HEK293T (cell line): Measurements from ENCODE around the gene CCDC30.
A peak's percentile ranks its signal among the peaks of the same experiment; 100 is the strongest.
"Not testable (repeated sequence)": the region's sequence is repeated elsewhere in the genome, so short reads cannot be mapped to it uniquely, and the experiment has no call there.

Source experiments
- CTCF ChIA-PET: fragments of 350-600 bp; formaldehyde crosslinking; extraction: SDS; loops from one replicate; lab custom pipeline; 2021; ENCODE audit warnings: antibody characterized with exemption, inconsistent platforms; lab: Yijun Ruan, JAX
- POLR2A ChIA-PET: fragments of 350-600 bp; formaldehyde crosslinking; extraction: SDS; loops from one replicate; lab custom pipeline; 2020; ENCODE audit warnings: antibody characterized with exemption, inconsistent platforms; lab: Yijun Ruan, JAX
- DNase-seq: peaks from one replicate; pipeline ENCODE4 v3.0.0; 2012; ENCODE audit warnings: mixed read lengths; ENCODE audit errors: extremely low spot score
- ARNT ChIP-seq: fragments of 450-650 bp; IDR thresholded peaks from 2 replicates; pipeline ENCODE4 v1.6.1; 2017; ENCODE audit warnings: mild to moderate bottlenecking
- BHLHE40 ChIP-seq: fragments of 450-650 bp; IDR thresholded peaks from 2 replicates; pipeline ENCODE4 v1.6.1; 2016; ENCODE audit warnings: mild to moderate bottlenecking, moderate library complexity, borderline replicate concordance
- CTBP1 ChIP-seq: fragments of 450-650 bp; IDR thresholded peaks from 2 replicates; pipeline ENCODE4 v1.6.1; 2016; ENCODE audit warnings: borderline replicate concordance
- ELF4 ChIP-seq: fragments of 450-650 bp; IDR thresholded peaks from 2 replicates; pipeline ENCODE4 v1.6.1; 2017; ENCODE audit warnings: antibody characterized with exemption
- FOXA1 ChIP-seq: fragments of 450-650 bp; IDR thresholded peaks from 2 replicates; pipeline ENCODE4 v1.6.1; 2016; ENCODE audit warnings: mild to moderate bottlenecking
- FOXK2 ChIP-seq: fragments of 450-650 bp; IDR thresholded peaks from 2 replicates; pipeline ENCODE4 v1.6.1; 2016; ENCODE audit warnings: mild to moderate bottlenecking
- FOXM1 ChIP-seq: fragments of 450-650 bp; IDR thresholded peaks from 2 replicates; pipeline ENCODE4 v1.6.1; 2017; ENCODE audit warnings: mild to moderate bottlenecking, borderline replicate concordance
- HDGF ChIP-seq: fragments of 450-650 bp; IDR thresholded peaks from 2 replicates; pipeline ENCODE4 v1.6.1; 2017; ENCODE audit warnings: antibody characterized with exemption, borderline replicate concordance
- L3MBTL2 ChIP-seq: fragments of 450-650 bp; conservative IDR thresholded peaks from 2 replicates; pipeline ENCODE4 v1.6.1; 2016; ENCODE audit warnings: mild to moderate bottlenecking
- LEF1 ChIP-seq: fragments of 450-650 bp; IDR thresholded peaks from 2 replicates; pipeline ENCODE4 v1.6.1; 2017; ENCODE audit warnings: mild to moderate bottlenecking, borderline replicate concordance
- NFRKB ChIP-seq: fragments of 450-650 bp; IDR thresholded peaks from 2 replicates; pipeline ENCODE4 v1.6.1; 2016; ENCODE audit warnings: mild to moderate bottlenecking, moderate library complexity
- PKNOX1 ChIP-seq: fragments of 450-650 bp; IDR thresholded peaks from 2 replicates; pipeline ENCODE4 v1.6.1; 2016
- SP1 ChIP-seq: fragments of 450-650 bp; IDR thresholded peaks from 2 replicates; pipeline ENCODE4 v1.6.1; 2017
- SUZ12 ChIP-seq: fragments of 450-650 bp; IDR thresholded peaks from 2 replicates; pipeline ENCODE4 v1.6.1; 2016; ENCODE audit warnings: mild to moderate bottlenecking
- TARDBP ChIP-seq: fragments of 450-650 bp; IDR thresholded peaks from 2 replicates; pipeline ENCODE4 v1.6.1; 2016
- ZNF384 ChIP-seq: fragments of 450-650 bp; IDR thresholded peaks from 2 replicates; pipeline ENCODE4 v1.6.1; 2016

The CCDC30 gene

GRCh38 chr1:42504535-42505128 lies 41.5 kb downstream of the CCDC30 start:
- POLR2A ChIA-PET: no interaction called here
- no peak for DNase-seq
- TF ChIP-seq SP1: no peak
- no peak for TF ChIP-seq FOXM1
- TF ChIP-seq BHLHE40: no peak
- TF ChIP-seq FOXK2: no peak
- TF ChIP-seq PKNOX1: no peak
- no peak for TF ChIP-seq NFRKB
- no peak for TF ChIP-seq SUZ12
- CTCF ChIA-PET: no interaction called here

- TF ChIP-seq LEF1 (no peak), ZNF384 (no peak)
- POLR2A ChIA-PET: no interaction called here
- DNase-seq: no peak
- CTCF ChIA-PET: no interaction called here
Observed at GRCh38 chr1:42506576-42506975, 43.5 kb downstream of the CCDC30 start.

DNA sequence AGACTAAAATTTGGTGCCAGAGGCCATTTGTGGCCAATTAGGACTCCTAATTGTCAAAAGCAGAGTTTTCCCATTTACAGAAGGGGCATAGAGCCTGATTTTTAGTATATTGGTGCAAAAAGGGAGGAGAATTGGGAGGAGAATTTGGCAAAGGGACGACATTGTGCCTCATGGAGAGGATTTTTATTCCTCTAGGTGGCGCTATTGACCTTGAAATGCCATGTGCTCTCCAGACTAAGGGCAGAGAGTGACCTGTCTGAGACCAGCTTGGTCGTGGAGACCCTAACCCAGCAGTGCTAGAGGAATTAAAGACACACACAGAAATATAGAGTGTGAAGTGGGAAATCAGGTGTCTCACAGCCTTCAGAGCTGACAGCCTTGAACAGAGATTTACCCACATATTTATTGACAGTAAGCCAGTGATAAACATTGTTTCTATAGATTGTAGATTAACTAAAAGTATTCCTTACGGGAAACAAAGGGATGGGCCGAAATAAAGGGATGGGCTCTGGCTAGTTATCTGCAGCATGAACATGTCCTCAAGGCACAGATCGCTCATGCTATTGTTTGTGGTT lies 48.6 kb downstream of the CCDC30 start:
- CTCF ChIA-PET, POLR2A ChIA-PET: not testable (repeated sequence)
- DNase-seq: peak; percentile 28

GRCh38 chr1:42518908-42519307 lies 55.8 kb downstream of the CCDC30 start:
- TF ChIP-seq BHLHE40: no peak
- TF ChIP-seq FOXK2: no peak
- TF ChIP-seq FOXA1: no peak
- no peak for TF ChIP-seq ZNF384
- TF ChIP-seq PKNOX1: no peak
- TF ChIP-seq ELF4: no peak
- TF ChIP-seq ARNT: no peak
- no peak for TF ChIP-seq NFRKB
- TF ChIP-seq L3MBTL2: no peak
- no peak for TF ChIP-seq TARDBP
- no peak for TF ChIP-seq CTBP1
- no peak for TF ChIP-seq FOXM1
- TF ChIP-seq SP1: no peak
- no peak for TF ChIP-seq SUZ12
- TF ChIP-seq LEF1: no peak
- TF ChIP-seq HDGF: no peak
- no peak for DNase-seq
- ChIA-PET CTCF (no interaction called here), POLR2A (no interaction called here)

GRCh38 chr1:42523171-42523570 lies 60.1 kb downstream of the CCDC30 start:
- ChIA-PET CTCF (no interaction called here), POLR2A (no interaction called here)
- DNase-seq: no peak
- TF ChIP-seq BHLHE40 (no peak), L3MBTL2 (no peak), FOXA1 (no peak), CTBP1 (no peak), SUZ12 (no peak), TARDBP (no peak), FOXM1 (no peak), FOXK2 (no peak), ZNF384 (no peak), LEF1 (no peak), HDGF (no peak), PKNOX1 (no peak), NFRKB (no peak), SP1 (no peak), ARNT (no peak), ELF4 (no peak)

DNA sequence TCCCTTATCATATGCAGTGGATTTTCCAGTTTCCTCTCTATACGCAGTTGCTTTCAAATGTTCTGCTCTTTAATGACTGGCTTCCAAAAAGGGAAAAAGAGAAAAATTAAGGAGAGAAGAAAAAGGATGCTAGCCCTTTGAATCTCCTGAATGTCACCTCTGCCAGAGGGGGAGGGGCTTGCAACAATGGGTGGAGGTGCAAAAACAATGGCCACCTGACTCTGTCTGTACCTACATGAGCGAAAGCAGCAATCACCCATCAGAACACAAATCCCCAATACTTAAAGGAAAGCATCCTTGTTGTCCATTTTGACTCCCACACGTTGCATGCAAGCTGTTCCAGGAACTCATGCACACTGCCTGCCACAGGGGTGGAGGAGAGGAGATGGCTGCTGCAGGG lies 61.2 kb downstream of the CCDC30 start:
- DNase-seq: no peak

More for the DNA sequence above, 61.2 kb downstream of the CCDC30 start:
- CTCF ChIA-PET: no interaction called here
- TF ChIP-seq LEF1 (no peak), CTBP1 (no peak), ELF4 (no peak), HDGF (no peak), FOXK2 (no peak), NFRKB (no peak), SP1 (no peak), BHLHE40 (no peak), L3MBTL2 (no peak), ZNF384 (no peak)
- POLR2A ChIA-PET: no interaction called here
